Transverse colon (tissue), 3 donors: ENCODE data around the gene CDKN2B-AS1.

Experiments used
- CTCF ChIP-seq, 5 experiments: fragments of 200-600 bp in 3 of 5; fragments of 450-650 bp in 2 of 5; sonication (generic) in 3 of 5; IDR thresholded peaks; 1 replicate in 2 of 5; 2 replicates in 3 of 5; pipeline ENCODE4 v1.5.1; 2016 to 2017; ENCODE audit warnings: antibody characterized with exemption in 5 of 5, inconsistent platforms in 3 of 5, mild to moderate bottlenecking in 2 of 5, moderate library complexity in 1 of 5
- EP300 ChIP-seq: sonication (generic); formaldehyde crosslinking; IDR thresholded peaks from one replicate; pipeline ENCODE4 v1.6.1; 2017; ENCODE audit warnings: antibody characterized with exemption, low read depth
- POLR2A ChIP-seq: fragments of 450-650 bp; IDR thresholded peaks from one replicate; pipeline ENCODE4 v1.6.1; 2016; ENCODE audit warnings: antibody characterized with exemption, mild to moderate bottlenecking, moderate library complexity

GRCh38 chr9:22054529-22054928 is 59.9 kb downstream of the CDKN2B-AS1 start:
- no peak for TF ChIP-seq POLR2A
- TF ChIP-seq CTCF (IDR thresholded peaks at IDR 0.05) = no peak
- TF ChIP-seq EP300 = no peak
